ENCODE results near the gene PCED1B.

Gene PCED1B

DNA sequence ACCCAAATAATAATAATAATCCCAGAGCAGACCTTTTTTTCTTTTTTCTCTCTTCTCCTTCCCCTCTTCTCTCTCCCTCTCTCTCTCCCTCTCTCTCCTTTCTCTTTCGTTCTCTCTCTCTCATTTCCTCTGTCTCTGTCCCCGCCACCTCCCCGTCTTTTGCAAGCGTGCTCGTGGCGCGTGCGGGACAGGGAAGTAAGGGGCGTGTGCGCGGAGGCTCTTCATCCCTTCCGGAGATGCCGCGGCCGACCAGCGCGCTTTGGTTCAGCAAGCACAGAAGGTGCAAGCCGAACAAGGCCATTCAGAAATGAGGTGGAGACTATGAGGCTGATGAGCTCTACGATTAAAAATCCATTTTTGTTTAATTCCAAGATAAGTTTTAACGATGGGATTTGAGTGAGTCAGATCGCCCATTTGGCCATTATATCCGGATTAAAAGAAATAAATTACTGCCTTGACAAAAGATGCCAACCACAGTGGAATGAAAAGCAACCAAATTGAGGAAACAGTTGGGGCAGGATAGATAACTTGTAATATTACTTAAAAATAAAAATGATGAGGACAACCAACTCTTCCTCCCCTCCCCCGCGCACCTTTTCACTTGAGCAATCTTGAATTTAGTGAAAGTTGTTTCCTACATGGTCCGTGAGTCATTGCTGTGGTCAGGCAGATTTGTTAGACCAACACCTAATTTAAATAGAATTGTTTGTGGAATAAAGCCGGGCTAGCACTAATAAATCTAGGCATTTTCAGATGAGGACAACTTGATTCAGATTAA, 1.5 kb downstream of the PCED1B start:
- TF ChIP-seq, protein P1, sequence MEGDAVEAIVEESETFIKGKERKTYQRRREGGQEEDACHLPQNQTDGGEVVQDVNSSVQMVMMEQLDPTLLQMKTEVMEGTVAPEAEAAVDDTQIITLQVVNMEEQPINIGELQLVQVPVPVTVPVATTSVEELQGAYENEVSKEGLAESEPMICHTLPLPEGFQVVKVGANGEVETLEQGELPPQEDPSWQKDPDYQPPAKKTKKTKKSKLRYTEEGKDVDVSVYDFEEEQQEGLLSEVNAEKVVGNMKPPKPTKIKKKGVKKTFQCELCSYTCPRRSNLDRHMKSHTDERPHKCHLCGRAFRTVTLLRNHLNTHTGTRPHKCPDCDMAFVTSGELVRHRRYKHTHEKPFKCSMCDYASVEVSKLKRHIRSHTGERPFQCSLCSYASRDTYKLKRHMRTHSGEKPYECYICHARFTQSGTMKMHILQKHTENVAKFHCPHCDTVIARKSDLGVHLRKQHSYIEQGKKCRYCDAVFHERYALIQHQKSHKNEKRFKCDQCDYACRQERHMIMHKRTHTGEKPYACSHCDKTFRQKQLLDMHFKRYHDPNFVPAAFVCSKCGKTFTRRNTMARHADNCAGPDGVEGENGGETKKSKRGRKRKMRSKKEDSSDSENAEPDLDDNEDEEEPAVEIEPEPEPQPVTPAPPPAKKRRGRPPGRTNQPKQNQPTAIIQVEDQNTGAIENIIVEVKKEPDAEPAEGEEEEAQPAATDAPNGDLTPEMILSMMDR (IDR thresholded peaks at IDR 0.05), result no peak

DNA sequence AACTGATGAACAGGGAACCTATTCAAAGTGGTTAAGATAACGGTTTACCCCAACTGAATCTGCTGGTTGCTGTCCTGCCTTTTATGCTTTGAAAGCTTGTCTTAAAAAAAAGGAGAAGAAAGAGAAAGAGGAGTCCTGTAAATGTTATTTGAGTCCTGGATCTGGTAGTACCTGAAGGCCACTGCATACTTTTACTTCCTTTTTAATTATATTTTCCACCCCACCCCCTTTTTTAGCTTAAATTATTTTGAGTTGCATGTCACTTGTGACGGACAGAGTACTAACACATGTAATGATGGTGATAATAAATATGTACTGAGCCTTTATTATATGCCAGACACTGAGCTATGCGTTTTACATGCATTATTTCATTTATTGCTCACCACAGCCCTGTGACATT, 2.9 kb downstream of the PCED1B start:
- TF ChIP-seq, protein P1 (IDR thresholded peaks at IDR 0.05), result no peak

DNA sequence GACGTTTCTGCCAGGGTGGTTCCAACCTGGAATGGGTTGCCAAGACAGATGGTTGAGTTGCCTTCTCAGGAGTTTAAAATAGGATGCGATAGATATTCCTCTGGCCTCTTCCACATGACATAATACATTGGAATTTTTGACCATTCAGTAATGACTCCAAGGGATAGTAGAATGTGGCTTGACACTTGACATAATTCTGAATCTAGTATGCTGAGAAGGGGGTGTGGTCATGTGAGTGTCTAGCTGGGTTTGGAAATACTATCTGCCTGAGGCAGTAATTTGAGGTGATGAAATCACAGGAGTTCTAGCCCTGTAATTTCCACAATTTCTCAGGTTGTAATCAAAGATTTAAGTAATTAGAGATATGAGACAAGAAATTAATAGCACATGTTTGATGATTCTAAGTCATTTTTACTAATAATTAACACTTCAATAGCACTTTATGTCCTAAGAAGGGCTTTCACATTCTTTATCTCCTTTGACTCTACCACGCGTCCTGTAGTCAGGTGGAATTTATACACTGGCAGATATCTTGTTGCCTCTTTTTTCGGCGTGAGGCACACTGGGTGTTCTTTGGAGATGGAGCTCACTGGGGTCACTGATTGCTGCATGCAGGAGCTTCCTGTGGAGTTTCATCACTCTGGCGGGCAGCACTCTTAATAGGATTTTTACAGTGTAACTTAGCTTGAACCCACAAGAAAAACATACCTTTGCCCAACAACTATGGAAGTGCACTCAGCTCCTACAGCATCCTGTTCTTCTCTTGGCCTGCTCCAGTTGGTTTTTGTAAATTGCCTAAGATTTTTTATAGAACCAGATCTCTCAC, 3.6 kb downstream of the PCED1B start:
- TF ChIP-seq, protein P1 (IDR thresholded peaks at IDR 0.05), result no peak

DNA sequence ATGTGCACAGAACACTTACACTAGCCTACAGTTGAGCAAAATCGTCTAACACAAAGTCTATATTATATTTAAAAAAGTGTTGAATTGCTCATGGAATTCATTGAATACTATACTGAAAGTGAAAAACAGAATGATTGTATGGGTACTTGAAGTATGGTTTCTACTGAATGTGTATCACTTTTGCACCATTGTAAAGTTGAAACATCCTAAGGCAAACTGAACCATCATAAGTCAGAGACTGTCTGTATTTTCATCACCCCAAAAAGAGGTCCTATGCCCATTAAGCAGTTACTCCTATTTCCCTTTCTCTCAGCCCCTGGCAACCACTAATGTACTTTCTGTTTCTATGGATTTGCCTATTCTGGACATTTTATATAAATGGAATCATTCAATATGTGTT, 4.8 kb downstream of the PCED1B start:
- TF ChIP-seq, protein P1 (IDR thresholded peaks at IDR 0.05), result no peak

DNA sequence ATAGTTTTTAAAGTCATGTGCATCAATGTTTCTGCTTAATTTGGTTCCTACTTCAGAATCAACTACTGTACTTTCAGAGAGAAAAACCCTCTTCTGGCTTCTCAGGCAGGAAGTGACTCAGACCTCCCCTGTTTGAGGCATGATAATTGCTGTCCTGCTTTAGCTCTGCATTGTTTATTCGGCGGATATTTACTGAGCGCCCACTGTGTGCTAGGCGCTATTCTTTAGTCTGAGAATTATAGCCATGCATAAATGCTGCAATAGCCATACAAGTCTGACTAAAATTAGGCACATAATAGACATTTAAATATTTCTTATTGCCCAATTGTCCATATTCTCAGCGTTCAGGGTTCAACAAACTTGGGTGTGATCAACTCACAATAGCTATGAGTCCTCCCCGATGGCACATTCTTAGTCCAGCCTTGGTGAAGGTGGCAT, 6.4 kb downstream of the PCED1B start:
- TF ChIP-seq, protein P1 (IDR thresholded peaks at IDR 0.05), result no peak

DNA sequence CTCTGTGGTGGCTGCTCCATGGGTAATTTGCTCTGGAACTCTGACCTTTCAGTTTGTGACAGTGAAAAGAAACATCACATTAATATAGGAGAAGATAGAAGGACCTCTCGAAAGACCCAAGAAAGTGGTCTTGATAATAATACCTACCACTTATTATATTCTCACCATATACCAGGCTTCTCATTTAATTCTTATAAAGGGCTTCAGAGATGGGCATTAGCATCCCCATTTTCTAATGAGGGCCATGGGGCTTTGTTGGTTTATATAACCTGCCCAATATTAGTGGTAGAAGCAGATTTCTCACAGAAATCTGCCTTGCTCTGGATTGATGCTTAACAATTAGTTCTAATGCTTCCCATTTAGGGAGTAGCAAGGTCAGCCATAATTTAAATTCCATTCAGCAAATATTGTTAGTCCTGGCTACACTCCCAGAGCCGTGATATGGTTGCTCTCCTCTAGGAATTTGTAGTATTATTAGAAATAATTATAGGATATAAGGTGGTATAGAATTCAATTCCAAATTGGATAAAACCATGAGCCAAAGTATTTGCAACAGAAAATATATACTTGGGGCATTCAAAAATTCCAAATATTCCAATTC, 7.8 kb downstream of the PCED1B start:
- TF ChIP-seq, protein P1 (IDR thresholded peaks at IDR 0.05), result no peak

DNA sequence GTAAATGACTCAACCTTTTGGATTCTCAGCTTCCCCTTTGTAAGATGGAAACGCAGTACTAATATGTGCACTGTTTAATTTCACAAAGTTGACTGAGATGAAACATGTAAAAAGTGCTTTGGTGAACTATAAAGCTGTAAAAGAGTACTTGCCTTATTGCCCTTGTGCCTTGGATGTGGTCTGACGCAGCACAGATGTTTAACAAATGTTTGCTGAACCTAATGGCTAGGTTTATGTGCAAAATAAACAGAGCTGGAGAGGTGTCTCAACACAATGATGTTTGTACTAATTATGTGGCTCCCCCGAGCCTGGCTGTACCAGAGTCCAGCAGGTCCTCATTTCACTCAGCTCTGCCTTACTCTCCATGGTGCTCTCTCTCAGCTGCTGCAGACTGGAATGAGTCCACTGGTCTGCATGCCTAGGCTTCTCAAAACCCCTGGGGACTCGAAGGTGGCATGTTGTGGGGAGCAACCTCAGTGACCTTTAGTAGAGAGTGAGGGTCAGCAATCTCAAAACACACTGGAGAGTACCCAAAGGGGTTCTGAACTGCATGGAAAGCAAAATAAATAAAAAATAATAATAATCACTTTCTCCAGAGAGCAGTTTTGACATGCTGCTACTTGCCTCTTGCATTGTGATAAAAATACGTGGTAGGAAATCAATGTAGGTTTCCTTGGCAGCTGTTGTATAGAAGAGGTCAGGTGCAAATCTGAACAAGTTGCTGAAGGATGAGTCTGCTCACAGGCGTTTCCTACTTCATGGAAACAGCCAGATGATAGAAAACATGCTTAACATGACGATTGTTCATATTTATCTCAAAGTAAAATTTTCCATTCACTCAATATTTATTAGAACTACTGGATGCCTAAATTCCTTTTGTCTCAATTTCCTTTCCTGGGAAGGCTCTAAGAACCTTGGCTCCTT, 8.9 kb downstream of the PCED1B start:
- TF ChIP-seq, protein P1 (IDR thresholded peaks at IDR 0.05), result no peak
